NCI-H1105 treated with DMSO at 0.1 percent for 48 hours (cell line): ENCODE data around the gene OXT.

Experiments used
- DNase-seq: peaks from one replicate; lab custom pipeline; 2025; lab: John Stamatoyannopoulos, UW

Gene OXT

DNA sequence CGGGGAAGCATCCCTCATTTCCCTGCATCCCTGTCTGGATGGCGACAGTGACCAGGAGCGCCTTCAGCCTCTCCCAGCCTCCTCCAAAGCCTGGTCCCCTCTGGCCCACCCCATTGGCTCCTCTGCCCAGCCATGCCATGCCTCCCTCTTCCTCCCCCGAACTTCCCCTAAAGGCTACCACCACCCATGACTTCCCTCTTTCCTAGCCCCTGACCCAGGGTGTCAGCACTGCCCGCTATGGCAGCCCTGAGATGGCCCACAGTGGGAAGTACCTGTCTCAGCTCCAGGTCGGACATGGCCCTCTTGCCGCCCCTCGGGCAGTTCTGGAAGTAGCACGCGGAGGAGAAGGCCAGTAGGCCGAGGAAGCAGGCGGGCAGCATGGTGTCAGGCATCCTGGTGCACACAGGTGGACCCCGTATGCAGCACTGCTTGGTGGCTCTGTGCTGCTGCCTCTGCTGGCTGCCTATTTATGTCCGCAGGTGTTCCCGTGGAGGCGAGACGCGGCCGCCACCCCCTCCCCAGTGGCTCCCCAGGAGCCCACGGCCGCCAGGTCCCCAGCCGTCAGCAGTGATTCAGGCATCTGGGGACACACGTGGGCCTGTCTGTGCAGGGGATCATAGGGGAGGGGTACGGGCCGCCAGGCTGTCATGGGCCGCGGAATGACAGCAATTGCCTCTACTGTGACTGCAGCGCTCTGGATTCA lies 13.0 kb downstream of the OXT start, which contains the start of gene AVP:
TSS of gene AVP (minus strand) at position 442 of the 703 bp plus-strand sequence. CDS start at position 392, 50 bp downstream.
- DNase-seq: no peak

DNA sequence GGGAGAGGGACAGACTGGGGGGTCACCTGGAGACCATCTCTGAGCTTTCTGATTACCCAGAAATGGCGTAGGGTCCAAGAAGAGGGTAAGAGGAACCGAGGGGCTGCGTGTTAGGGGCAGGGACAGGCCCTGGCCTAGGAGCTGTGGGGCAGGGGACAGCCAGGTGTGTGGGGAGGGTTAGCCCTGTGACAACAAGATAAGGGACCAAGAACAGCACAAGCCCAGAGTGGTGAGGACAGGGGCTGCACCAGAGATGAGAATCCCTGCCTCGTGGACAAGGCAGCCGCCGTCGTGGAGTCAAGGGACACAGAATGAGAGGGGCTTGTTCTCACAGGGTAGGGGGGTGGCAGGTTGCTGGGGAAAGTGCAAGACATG lies 13.6 kb downstream of the OXT start:
- DNase-seq: no peak

DNA sequence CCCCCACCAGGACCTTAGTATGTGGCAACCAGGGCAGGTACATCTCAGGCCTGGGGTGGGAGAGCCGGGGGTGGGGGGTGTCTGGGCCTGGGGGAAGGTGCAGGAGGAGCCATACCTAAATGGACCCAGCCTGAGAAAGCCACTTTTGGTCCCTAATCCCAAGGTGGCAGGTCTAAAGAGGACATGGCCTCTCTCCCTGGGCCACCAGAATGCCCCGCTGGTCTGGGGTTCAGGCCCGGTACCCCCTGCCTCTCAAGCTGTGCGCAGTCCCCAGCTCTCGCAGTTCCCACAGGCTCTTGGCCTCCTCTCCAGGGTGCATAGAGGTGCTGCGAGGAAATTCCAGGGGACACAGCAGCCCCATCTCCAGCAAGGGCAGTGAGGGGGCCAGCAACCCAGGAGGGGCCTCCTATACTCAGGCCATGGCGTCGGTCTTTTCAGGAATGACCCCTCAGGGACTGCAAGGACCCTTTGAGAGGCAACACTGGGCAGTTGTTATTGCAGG lies 14.2 kb downstream of the OXT start:
- no peak for DNase-seq

DNA sequence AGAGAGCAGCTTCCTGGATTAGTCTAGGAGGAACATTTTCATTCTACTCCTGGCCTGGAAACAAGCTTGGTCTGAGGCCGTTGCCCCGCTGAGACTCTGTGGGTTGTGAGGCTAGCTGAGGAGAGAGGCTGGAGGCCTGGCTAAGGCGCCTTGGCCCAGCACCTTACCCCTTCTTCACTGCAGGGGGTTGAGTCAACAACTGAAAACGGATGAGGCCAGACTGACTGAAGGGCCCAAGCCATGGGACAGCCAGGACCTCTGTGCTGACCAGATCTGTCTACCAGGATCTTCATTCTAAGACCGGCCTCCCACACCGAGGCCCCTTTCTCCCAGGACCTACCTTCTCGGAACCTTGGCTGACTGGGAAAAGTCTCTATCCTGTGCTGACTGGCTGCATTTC lies 16.6 kb downstream of the OXT start:
- no peak for DNase-seq

DNA sequence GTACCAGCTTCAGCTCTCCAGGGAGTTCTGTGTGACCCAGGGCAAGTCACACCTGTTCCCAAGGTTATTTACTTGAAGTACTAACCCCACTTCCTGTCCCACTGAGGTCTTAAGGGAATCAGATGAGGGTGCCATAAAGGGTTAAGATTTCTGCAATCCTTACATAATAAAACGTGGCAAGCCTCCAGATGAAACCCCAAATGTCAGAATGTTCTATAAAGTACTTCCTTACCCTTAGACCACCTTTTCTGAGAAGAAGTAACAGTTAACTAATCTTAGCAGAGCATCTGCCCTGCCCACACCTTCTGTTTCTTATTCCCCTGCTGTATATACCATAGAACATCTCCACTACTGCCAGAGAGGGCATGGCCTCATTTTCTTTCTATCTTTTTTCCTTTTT lies 19.1 kb downstream of the OXT start:
- DNase-seq: no peak

DNA sequence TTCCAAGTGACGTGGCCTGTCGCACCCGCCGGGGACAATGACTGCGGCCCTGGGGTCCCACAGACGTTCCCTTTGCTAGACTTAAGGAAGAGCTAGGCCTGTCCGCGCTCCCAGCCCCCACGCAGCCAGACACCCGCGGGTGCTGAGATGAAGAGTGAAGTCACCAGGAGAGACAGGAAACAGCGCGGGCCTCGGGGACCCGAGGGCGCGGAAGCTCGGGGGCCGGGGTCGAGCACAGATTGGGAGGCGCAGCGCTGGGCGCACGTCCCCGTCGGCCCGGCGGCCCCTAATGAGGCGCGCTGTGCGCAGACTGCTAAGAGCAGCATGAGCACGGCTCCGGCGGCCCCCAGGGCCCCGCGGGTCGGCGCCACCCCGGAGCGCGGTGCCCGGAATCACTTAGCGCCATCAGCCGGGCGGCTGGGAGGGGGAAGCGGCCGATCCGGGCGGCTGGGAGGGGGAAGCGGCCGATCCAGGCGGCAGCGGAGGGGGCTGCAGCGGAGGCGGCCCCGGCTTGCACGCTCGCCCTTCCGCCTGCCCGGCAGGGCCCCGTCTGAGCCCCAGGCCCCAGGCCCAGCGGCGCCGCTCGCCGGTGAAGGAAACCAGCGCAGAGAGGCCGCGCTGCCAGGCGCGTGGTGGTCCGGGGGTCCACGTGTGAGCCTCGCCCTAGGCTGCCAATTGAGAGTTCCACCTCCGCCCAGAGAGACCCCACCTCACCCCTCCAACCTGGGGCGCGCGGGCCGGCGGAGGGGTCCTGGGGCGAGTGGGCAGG lies 21.4 kb downstream of the OXT start:
- DNase-seq: no peak

DNA sequence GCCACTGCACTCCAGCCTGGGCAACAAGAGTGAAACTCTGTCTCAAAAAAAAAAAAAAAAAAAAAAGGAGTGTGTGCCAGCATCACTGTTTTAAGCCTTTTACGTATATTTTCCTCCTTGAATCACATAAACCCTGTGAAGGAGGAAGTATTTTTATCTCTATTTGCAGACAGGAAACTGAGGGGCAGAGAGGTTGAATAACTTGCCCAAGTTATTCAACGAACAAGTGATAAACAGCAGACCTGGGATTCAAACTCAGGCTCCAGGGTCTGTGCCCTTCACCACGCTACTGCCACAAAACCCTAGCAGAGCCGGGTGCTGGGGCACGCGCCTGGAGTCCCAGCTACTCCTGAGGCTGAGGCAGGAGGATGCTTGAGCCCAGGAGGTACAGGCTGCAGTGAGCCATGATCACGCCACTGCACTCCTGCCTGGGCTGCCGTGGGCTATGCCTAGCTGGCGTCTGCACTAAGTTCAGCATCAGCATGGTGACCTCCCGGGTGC lies 22.5 kb downstream of the OXT start:
- no peak for DNase-seq

DNA sequence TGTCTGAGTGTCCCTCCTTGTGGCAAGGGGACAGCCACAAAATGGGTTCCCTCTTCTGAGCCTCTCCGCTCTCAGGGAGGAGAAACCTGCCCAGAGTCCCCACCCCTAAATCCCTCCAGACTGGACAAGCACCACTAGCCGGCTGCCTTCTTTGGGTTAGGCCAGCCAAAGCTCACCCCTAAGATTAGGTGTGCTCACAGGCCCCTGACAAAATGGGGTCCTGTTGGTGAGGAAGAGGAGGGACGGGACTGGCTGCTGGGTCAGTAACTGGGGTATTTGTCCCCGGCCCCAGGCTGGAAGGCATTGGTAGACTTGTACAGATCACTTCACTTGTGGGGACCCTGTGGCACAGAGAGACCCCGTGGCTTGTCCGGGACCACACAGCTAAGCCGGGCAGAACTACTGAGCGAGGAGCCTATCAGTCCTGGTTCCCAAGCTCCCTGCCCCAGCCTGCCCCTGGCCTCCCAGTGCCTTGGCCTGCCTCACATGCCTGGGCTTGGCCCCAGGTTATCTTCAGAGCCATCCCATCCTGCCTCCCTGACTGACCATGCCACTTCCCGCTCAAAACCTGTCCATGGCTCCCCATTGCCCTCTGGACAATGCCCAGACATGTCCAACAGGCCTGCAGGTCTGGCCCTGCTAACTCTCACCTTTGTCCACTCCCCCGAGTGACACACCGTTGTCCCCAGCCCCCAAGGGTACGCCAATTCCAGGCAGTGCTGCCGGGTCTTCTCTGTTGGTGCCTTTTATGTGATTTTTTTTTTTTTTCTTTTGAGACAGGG lies 23.6 kb downstream of the OXT start:
- DNase-seq: no peak

DNA sequence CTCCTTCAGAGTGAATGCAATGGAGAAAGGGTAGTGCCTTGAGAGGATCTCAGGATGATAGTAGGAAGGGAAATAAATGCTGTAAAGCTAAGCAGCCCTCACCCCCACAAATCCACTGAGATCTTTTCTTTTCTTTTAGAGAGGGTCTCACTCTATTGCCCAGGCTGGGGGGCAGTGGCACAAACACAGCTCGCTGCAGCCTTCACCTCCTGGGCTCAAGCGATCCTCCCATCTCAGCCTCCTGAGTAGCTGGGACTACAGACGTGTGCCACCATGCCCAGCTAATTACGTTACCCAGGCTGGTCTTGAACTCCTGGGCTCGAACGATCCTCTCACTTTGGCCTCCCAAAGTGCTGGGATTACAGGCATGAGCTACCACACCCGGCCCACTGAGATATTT lies 29.1 kb downstream of the OXT start:
- DNase-seq: no peak

DNA sequence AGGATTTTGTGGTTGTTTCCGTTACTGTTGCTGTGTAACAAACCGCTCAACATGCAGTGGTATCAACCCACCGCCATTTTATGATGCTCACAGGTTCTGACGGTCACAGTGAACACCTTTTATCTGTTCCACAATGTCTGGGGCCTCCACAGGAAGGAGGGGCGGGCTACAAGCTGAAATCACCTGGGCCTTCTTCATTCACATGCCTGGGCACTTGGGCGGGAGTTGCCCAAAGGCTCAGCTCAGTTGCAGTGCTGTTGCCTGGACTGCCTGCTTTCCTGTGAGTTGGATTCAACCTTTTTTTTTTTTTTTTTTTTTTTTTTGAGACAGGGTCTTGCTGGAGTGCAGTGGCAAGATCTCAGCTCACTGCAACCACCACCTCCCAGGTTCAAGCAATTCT lies 29.8 kb downstream of the OXT start:
- no peak for DNase-seq

DNA sequence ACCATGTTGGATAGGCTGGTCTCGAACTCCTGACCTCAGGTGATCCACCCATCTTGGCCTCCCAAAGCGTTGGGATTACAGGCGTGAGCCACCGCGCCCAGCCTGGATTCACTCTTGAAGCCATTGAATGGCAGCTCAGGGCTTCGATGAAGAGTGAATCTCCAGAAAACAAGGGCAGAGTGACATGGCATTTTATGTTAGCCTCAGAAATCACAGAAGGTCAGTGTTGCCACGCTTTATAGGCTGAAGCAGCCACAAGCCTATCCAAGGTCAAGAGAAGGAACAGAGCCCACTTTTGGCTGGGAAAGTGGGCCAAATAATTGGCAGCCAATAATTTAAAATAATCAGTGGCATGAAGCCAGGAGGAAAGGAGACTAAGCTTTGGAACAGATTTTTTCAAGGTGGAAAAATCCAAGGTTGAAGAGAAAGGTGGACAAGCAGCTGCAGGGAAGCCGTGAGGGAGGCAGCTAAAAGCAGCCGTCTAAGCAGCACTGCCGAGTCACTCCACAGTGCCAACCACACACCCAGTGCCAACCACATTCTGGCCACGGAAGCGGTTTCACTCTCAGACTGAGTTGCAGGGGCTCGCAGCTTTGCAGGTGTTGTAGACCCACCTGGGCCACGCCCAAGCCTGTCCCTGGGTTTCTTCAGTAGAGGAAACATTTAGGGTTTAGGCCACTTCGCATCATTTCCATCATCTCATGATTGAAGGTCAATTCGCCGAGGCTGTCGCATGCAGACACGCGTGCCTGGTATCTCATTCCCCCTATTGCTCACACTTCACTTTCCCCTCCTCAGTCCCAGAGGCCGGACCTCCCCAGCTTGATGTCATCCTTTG lies 30.5 kb downstream of the OXT start:
- no peak for DNase-seq

DNA sequence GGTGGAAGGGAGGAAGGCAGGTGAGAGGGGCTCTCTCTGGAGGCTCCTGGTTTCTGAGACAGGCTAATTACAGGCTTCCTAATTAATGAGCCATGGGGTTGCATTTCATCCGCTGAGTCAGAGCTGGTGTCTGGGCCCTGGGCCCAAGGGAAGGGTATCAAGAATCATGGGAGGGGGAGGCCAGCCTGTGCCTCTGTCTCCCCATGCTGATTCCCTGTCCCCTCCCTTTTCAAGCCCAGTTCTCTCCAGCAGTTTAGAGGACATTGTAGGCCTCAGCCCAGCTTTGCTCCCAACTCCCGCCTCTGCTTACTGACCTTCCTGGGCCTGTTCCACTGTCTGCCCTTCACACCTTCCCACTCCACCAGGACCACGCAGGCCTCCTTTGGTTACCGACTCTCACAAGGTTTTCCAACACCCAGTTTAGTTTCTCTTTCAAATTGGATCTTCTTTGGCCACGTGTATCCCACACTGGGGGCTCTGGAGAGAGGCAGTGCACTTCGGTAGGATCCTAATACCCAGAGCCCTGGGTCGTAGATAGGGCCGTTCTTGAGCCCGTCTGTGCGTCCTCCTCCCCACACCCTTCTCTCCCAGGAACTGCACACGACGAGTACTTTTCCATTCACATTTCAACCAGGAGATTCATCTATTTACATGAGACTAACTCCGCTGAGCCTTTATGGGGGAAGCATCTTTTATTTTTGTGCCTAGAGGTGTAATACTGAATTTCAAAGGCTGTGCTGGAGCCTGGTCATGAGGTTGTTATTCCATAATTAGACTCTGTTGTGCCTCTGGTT lies 31.4 kb downstream of the OXT start:
- DNase-seq: no peak

DNA sequence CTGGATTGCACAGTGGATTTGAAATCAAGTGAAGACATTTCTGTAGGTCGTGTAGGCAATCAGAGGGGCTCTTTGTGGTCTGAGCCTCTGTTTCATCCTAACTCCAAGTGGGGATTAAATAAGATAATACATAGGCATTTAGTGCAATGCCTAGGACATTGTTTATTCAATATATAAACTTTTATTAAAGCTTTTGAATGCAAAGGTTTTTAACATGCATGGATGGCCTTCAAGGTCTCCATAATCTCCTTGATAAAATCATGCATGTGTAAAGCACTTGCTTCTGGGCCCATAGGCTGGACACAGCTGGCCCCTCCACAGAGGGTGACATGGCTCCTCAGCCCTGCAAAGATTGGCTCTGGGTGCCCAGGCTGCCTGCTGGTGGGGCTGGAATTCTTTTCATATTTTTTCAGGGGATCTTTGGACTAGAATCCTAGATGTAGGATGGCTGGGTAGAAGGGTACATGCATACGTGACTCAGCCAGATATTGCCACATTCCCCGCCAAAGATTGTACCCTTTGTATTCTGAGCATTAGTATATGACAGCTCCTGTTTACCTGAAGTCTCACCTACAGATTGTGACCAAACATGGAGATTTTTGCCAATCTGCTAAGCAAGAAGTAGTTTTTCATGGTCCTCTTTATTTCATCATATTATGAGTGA lies 32.1 kb downstream of the OXT start:
- no peak for DNase-seq

DNA sequence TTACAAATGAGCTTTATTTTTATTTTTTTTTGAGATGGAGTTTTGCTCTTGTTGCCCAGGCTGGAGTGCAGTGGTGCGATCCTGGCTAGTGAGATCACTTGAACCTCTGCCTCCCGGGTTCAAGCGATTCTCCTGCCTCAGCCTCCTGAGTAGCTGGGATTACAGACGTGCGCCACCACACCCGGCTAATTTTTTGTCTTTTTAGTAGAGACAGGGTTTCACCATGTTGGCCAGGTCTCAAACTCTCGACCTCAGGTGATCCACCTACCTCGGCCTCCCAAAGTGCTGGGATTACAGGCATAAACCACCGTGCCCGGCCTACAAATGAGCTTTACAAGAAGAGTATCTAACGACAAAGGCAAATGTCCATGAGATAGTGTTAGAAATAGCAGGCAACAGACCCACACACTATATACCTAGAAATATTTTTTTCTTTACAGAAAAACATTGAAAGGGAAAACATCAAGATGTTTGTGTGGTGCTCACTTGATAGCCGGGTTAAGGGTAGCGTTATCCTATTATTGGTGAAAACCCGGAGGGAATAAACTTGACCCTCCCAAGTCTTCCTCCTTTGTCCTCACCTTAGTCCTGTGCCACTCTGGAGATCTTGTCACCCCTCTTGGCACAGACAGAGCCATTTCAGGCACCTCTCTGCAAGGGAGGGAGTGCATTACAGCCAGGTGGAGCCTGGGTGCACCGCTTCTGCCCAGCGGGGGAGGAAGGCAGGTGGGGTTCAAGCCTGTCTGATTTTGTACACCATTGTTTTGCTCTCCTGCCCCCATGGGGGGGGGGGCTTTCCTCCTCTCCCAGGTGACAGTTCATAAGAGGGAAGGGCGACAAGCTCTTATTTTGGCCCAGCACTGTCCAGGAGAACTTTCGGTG lies 34.1 kb downstream of the OXT start:
- no peak for DNase-seq

DNA sequence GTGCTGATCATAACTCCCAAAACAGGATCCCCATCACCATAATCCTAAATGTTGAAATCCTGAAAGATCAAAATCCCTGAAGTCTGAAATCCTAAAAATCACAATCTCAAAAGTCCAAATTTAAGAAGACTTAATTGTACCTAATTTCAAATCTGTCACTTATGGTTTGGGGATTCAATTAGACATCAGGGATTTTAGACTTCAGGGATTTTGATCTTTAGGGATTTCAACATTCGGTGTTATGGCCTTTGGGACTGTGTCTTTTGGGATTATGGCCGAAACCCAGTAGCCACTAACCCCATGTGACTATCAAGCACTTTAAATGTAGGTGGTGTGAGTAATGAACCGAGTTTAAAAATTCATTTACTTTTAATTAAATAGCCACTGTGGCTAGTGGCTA lies 34.8 kb downstream of the OXT start:
- no peak for DNase-seq

DNA sequence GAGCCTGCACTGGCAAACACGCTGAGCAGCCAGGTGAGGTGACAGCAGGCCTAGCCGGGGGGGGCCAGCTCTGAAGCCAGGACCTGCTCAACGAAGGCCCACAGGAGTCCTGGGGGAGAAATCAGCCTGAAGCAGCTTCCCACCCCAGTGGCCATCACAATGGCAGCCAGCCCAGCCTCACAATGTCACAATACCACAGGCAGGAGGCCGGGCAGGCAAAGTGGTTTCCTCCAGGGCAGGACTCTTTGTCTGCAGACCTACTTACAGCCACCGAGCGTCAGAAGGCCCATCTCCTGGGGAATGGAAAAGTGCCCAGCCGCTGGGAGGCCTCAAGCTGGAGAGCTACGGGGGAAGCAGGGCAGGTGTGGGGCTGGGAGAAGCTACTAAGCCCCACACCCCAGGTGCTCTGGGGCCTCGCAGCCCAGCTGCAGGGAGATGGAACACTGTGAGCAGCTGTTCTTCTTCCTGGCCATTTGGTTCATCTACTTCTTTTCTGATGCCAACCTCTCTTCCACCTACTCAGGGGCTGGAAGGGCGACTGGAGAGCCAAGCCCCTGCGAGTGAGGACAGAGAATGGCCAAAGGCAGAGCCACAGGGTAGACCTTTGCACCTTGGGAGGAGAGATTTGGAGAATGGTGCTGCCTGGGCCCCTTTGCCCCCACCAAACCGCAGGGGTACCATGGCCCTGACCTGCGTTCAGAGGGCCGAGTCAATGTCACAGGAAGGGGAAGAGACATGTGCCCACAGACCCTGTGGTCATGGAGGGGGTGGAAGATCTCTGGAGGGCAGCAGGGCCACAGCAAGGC lies 35.4 kb downstream of the OXT start:
- no peak for DNase-seq

DNA sequence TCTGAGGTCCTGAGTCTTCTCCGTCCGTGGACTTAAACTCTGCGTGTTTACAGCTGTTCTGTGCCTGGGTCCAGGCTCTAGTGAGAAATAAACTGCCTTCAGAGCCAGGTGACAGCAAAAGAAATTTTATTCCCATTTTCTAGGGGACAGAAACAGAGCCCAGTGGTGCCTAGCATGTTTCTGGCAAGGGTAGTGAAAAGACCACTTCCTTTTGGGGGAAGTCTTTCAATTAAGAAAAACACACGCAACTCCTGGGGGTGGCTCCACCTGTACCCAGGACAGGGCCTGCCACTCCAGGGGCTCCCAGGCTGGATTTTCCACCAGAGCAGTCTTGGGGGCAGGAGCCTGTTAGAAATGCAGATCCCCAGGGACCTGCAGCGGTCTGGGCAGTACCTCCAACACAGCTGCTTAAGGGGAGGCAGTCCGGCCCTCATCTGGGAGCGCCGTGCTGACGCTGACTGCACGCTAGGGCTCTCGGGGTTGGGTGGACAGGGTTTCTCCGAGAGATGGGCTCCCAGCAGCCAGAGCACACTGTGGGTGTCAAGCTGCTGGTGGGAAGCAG lies 36.1 kb downstream of the OXT start:
- DNase-seq: no peak
